GM12878 (cell line): ENCODE results near the gene S1PR2. TPM values are rescaled to one million over a fixed set of nuclear protein-coding genes. Genes with fewer than 3 reads are reported as not detected.

Experiments used
- ATAC-seq: fragments of 200-7000 bp; cut with Tn5 transposase; 3 replicates; pipeline ENCODE4 v1.9.1; 2020; ENCODE audit warnings: mild to moderate bottlenecking, moderate library complexity
- BruUV-seq: library from RNA; stranded (reverse); fragments of 400-500 nt; replicated peaks from 2 replicates; lab custom pipeline; 2021; lab: Mats Ljungman, UMichigan
- CTCF ChIA-PET: fragments of 300-600 bp; sonication (Branson Sonifier 250); formaldehyde crosslinking; extraction: SDS; loops from one replicate; lab custom pipeline; 2021; ENCODE audit warnings: inconsistent platforms; lab: Yijun Ruan, JAX
- POLR2A ChIA-PET: fragments of 350-600 bp; formaldehyde crosslinking; extraction: SDS; loops from one replicate; lab custom pipeline; 2021; ENCODE audit warnings: inconsistent platforms; lab: Charles Lee
- RAD21 ChIA-PET: fragments of 300-600 bp; sonication (Branson Sonifier 250); formaldehyde crosslinking; loops from one replicate; lab custom pipeline; 2023; ENCODE audit warnings: antibody characterized with exemption; ENCODE audit not compliant: unreplicated experiment; lab: Charles Lee
- SMC1A ChIA-PET: fragments of 300-600 bp; sonication (Branson Sonifier 250); formaldehyde crosslinking; loops from one replicate; lab custom pipeline; 2023; ENCODE audit not compliant: unreplicated experiment, uncharacterized antibody; lab: Charles Lee
- DNase-seq: peaks from one replicate; pipeline ENCODE4 v3.0.0-alpha.2; 2011; ENCODE audit warnings: low read depth, low spot score
- FAIRE-seq: peaks from 3 replicates; lab custom pipeline; 2011; peaks lifted over from hg19 to GRCh38; lab: Jason Lieb, UNC
- H2AFZ ChIP-seq: 2 replicates; pipeline ENCODE4 v1.6.0; 2011; ENCODE audit warnings: low read depth, low read length, control low read depth; ENCODE audit not compliant: control insufficient read depth
- H3K27ac ChIP-seq: 2 replicates; pipeline ENCODE4 v1.5.1; 2011; ENCODE audit warnings: control low read depth; ENCODE audit not compliant: control insufficient read depth, insufficient read depth
- H3K27me3 ChIP-seq, 2 experiments: replicated peaks in 1 of 2; 2 replicates each; pipeline versions ENCODE4 v1.6.0 to v1.6.1; 2011; ENCODE audit warnings: low read length in 1 of 2; ENCODE audit not compliant: control insufficient read depth in 2 of 2, insufficient read depth in 2 of 2
- H3K36me3 ChIP-seq, 2 experiments: 2 replicates each; pipeline ENCODE4 v1.5.1; 2011; ENCODE audit warnings: low read length in 1 of 2; ENCODE audit not compliant: control insufficient read depth in 2 of 2, insufficient read depth in 2 of 2
- H3K4me1 ChIP-seq: 2 replicates; pipeline ENCODE4 v1.6.1; 2011; ENCODE audit warnings: mild to moderate bottlenecking, low read length, moderate library complexity, mixed read lengths; ENCODE audit not compliant: control insufficient read depth, insufficient read depth
- H3K4me2 ChIP-seq: 2 replicates; pipeline ENCODE4 v1.6.0; 2011; ENCODE audit warnings: control low read depth; ENCODE audit not compliant: control insufficient read depth, insufficient read depth
- H3K4me3 ChIP-seq: fragments of 200-600 bp; sonication (generic); 2 replicates; pipeline ENCODE4 v1.5.1; 2016
- H3K79me2 ChIP-seq: 2 replicates; pipeline ENCODE4 v1.6.0; 2011; ENCODE audit warnings: low read length; ENCODE audit not compliant: control insufficient read depth, insufficient read depth
- H3K9ac ChIP-seq: 2 replicates; pipeline ENCODE4 v1.8.0; 2011; ENCODE audit warnings: low read length, control low read depth, mixed read lengths; ENCODE audit not compliant: control insufficient read depth, insufficient read depth
- H3K9me3 ChIP-seq: replicated peaks from 3 replicates; pipeline ENCODE4 v1.5.1; 2011; ENCODE audit warnings: mild to moderate bottlenecking, low read length; ENCODE audit not compliant: control insufficient read depth, insufficient read depth
- H4K20me1 ChIP-seq: 2 replicates; pipeline ENCODE4 v1.6.0; 2011; ENCODE audit not compliant: control insufficient read depth, insufficient read depth
- ATF7 ChIP-seq: fragments of 450-650 bp; IDR thresholded peaks from 2 replicates; pipeline ENCODE4 v1.6.1; 2016; ENCODE audit warnings: low read depth, mild to moderate bottlenecking
- BRCA1 ChIP-seq: IDR thresholded peaks from 2 replicates; pipeline ENCODE4 v1.6.1; 2011; ENCODE audit warnings: low read depth, low read length, improper control_type of control experiment
- CEBPB ChIP-seq, 2 experiments: fragments of 150-350 bp in 1 of 2; IDR thresholded peaks; 2 replicates each; pipeline ENCODE4 v1.6.1; 2012 to 2014; ENCODE audit warnings: low read depth in 2 of 2, low read length in 2 of 2, borderline replicate concordance in 1 of 2, inconsistent platforms in 1 of 2
- CTCF ChIP-seq, 3 experiments: IDR thresholded peaks in 2 of 3; conservative IDR thresholded peaks in 1 of 3; 2 replicates each; pipeline ENCODE4 v1.5.1; 2011; ENCODE audit warnings: low read depth in 3 of 3, low read length in 3 of 3, mild to moderate bottlenecking in 3 of 3, control low read depth in 2 of 3, moderate library complexity in 2 of 3, inconsistent platforms in 1 of 3, mixed read lengths in 1 of 3; ENCODE audit not compliant: control insufficient read depth in 2 of 3, insufficient read depth in 1 of 3; ENCODE audit errors: extremely low read depth in 1 of 3
- DPF2 ChIP-seq: fragments of 450-650 bp; IDR thresholded peaks from 2 replicates; pipeline ENCODE4 v1.6.1; 2017; ENCODE audit warnings: mild to moderate bottlenecking
- FOS ChIP-seq: IDR thresholded peaks from 3 replicates; pipeline ENCODE4 v1.6.1; 2011; ENCODE audit warnings: borderline replicate concordance; ENCODE audit not compliant: insufficient read length; ENCODE audit errors: extremely low read depth
- IKZF2 ChIP-seq, 2 experiments: fragments of 450-650 bp; IDR thresholded peaks; 2 replicates each; pipeline ENCODE4 v1.6.1; 2017; ENCODE audit warnings: mild to moderate bottlenecking in 2 of 2, moderate library complexity in 2 of 2
- KLF5 ChIP-seq: fragments of 450-650 bp; IDR thresholded peaks from 2 replicates; pipeline ENCODE4 v1.6.1; 2014; ENCODE audit warnings: mild to moderate bottlenecking; ENCODE audit not compliant: partially characterized antibody
- LARP7 ChIP-seq: fragments of 450-650 bp; IDR thresholded peaks from 2 replicates; pipeline ENCODE4 v1.6.1; 2017; ENCODE audit warnings: mild to moderate bottlenecking
- MEF2B ChIP-seq: fragments of 450-650 bp; IDR thresholded peaks from 2 replicates; pipeline ENCODE4 v1.6.1; 2018; ENCODE audit warnings: mild to moderate bottlenecking, moderate library complexity; ENCODE audit not compliant: partially characterized antibody, poor library complexity, severe bottlenecking
- NR2C2 ChIP-seq: IDR thresholded peaks from 2 replicates; pipeline ENCODE4 v1.6.1; 2011; ENCODE audit warnings: borderline replicate concordance, low read depth; ENCODE audit not compliant: control insufficient read depth, insufficient read length
- NRF1 ChIP-seq: conservative IDR thresholded peaks from 2 replicates; pipeline ENCODE4 v1.6.1; 2011; ENCODE audit warnings: mild to moderate bottlenecking, low read depth, low read length, improper control_type of control experiment
- SMC3 ChIP-seq: IDR thresholded peaks from 2 replicates; pipeline ENCODE4 v1.6.1; 2011; ENCODE audit warnings: low read length, improper control_type of control experiment, borderline replicate concordance
- SRF ChIP-seq, 2 experiments: IDR thresholded peaks; 2 replicates each; pipeline ENCODE4 v1.6.1; 2011; ENCODE audit warnings: low read depth in 2 of 2, low read length in 2 of 2, mild to moderate bottlenecking in 1 of 2, moderate library complexity in 1 of 2
- TAF1 ChIP-seq: IDR thresholded peaks from 2 replicates; pipeline ENCODE4 v1.6.1; 2011; ENCODE audit warnings: mild to moderate bottlenecking, low read depth, low read length, borderline replicate concordance
- ZBTB33 ChIP-seq: fragments of 450-650 bp; IDR thresholded peaks from 2 replicates; pipeline ENCODE4 v1.6.1; 2017; ENCODE audit warnings: mild to moderate bottlenecking
- ZNF217 ChIP-seq: fragments of 450-650 bp; IDR thresholded peaks from 2 replicates; pipeline ENCODE4 v1.6.1; 2017; ENCODE audit warnings: antibody characterized with exemption, mild to moderate bottlenecking
- WGBS: methylation state at CpG from one replicate; pipeline ENCODE4 v1.1.6; 2016; ENCODE audit warnings: low lambda C conversion rate; ENCODE audit not compliant: insufficient replicate concordance, insufficient coverage; ENCODE audit errors: missing lambda C conversion rate; 5-methylcytosine and 5-hydroxymethylcytosine counted together
- in situ Hi-C: fragments of 300-500 bp; cut with MboI; formaldehyde crosslinking; loops from 9 replicates; pipeline ENCODE4 v1.14.3; 2018; ENCODE audit warnings: mixed read lengths
- intact Hi-C: fragments of 100-400 bp; cut with micrococcal nuclease; formaldehyde crosslinking; loops from one replicate; pipeline ENCODE4 v1.14.2; 2022; ENCODE audit not compliant: unreplicated experiment
- polyA plus RNA-seq, 11 experiments: library from polyadenylated mRNA; depleted of rRNA in 4 of 11; unstranded in 6 of 11; stranded (reverse) in 5 of 11; fragments of >200 nt; fragmentation: Nextera tagmentation in 4 of 11; fragmentation: Illumina TruSeq in 1 of 11; extraction: Ambion mirVana in 4 of 11; extraction: Trizol in 1 of 11; gene quantifications; 1 replicate in 1 of 11; 2 replicates in 10 of 11; pipeline versions ENCODE4 v1.2.1 to v1.2.3, GENCODE V29; 2011 to 2016; ENCODE audit warnings: inconsistent platforms in 2 of 11, missing spikeins in 2 of 11, low read depth in 1 of 11
- total RNA-seq, 4 experiments: library from RNA; depleted of rRNA in 3 of 4; stranded (reverse); fragments of >200 nt in 3 of 4; fragmentation: Illumina TruSeq in 1 of 4; extraction: Trizol in 1 of 4; gene quantifications; 2 replicates each; pipeline versions ENCODE4 v1.2.1 to v1.2.3, GENCODE V29; 2013 to 2021

S1PR2 gene
- total and polyA plus RNA-seq, 10 of the 15 experiments (the other 5 are each of a cell fraction or from before 2014, with no cell fraction given), result 4.9 to 26.8 (median 11.6) TPM

GRCh38 chr19:10231612-10232228 lies 589 bp upstream of the S1PR2 start (continued):
- TF ChIP-seq MEF2B, result peak; percentile 38
- TF ChIP-seq BRCA1, result no peak
- peak; percentile 87; the same call in 1 of the 2 replicates for TF ChIP-seq ZNF217
- TF ChIP-seq DPF2, result peak; percentile 97
- no peak for TF ChIP-seq SRF (IDR thresholded peaks at IDR 0.05; ENCODE audit: low read depth in 2 of 2, low read length in 2 of 2)
- TF ChIP-seq ATF7, result peak; percentile 16; the same call in 1 of the 2 replicates
- TF ChIP-seq IKZF2 (IDR thresholded peaks at IDR 0.05), result peak in 1 of 2 experiments; percentile 13; a peak in 1 of 4 replicates

GRCh38 chr19:10230173-10230860 lies 814 bp downstream of the S1PR2 start:
- DNase-seq (no peak), ATAC-seq (peak; percentile 47), FAIRE-seq (no peak)
- in situ Hi-C loops, result loop anchor here (25.0 kb wide), 1 partner anchor 1093 kb away; the partner anchor contains the start of genes OR7G3 and ZNF317
- intact Hi-C loops, result no loop called here
- Histone ChIP-seq H3K4me3 (peak overlapping the region; percentile 90), H3K9me3 (no peaks in the 10 kb centered on the region), H3K27ac (peak overlapping the region; percentile 97), H3K9ac (peak overlapping the region; percentile 96), H4K20me1 (no peaks in the 10 kb centered on the region), H2AFZ (peak overlapping the region; percentile 59; the same call in 1 of the 2 replicates), H3K27me3 (no peaks in the 10 kb centered on the region), H3K4me1 (peaks cover 41% of the 10 kb centered on the region), H3K36me3 (peaks cover 1 to 5% of the 10 kb centered on the region in 2 experiments; a peak in 1 of 4 replicates), H3K79me2 (peaks cover 50% of the 10 kb centered on the region), H3K4me2 (peak overlapping the region; percentile 95)
- ChIA-PET CTCF (interaction anchor here (0.6 to 9.8 kb wide), 3 partner anchors 8 to 32 kb away, joined by 3 to 148 read pairs (median 9); partner anchors contain the start of gene MRPL4), SMC1A (interaction anchor here (0.8 to 8.8 kb wide), 3 partner anchors 14 to 20 kb away, joined by 4 to 78 read pairs (median 4); no protein-coding TSS in a partner anchor), POLR2A (interaction anchor here (0.9 to 1.0 kb wide), 2 partner anchors 13 to 20 kb away, joined by 3 to 5 read pairs; no protein-coding TSS in a partner anchor), RAD21 (interaction anchor here (0.5 to 8.2 kb wide), 2 partner anchors 18 to 609 kb away, joined by 3 to 98 read pairs; partner anchors contain the start of gene MRPL4)
- 2% methylated on average over 64 of the region's 70 CpGs for WGBS
- no TSS peak for BruUV-seq
- TF ChIP-seq TAF1 (peak; percentile 55), CEBPB (IDR thresholded peaks at IDR 0.05; ENCODE audit: borderline replicate concordance in 1 of 2, low read depth in 2 of 2, low read length in 2 of 2) (0 out of 4 replicates have a peak, but pooled peaks of 1 of the 2 experiments have one; percentile 32), LARP7 (peak; percentile 59; the same call in 1 of the 2 replicates), SMC3 (peak; percentile 1; the same call in 1 of the 2 replicates), FOS (no peak), NRF1 (no peak), KLF5 (no peak), BRCA1 (no peak), CTCF (IDR thresholded peaks at IDR 0.05 in 2 of 3, conservative IDR thresholded peaks at IDR 0.05 in 1 of 3; ENCODE audit: control insufficient read depth in 2 of 3, extremely low read depth in 1 of 3, insufficient read depth in 1 of 3, low read depth in 3 of 3, low read length in 3 of 3) (peak in 1 of 3 experiments; percentile 7; a peak in 1 of 6 replicates), NR2C2 (no peak), ZBTB33 (no peak)
